GM12878 (cell line): ENCODE measurements around the gene PARS2. TPM values are rescaled to one million over a fixed set of nuclear protein-coding genes. Genes with fewer than 3 reads are reported as not detected.

Source experiments
- CBFB ChIP-seq: IDR thresholded peaks from 2 replicates; pipeline ENCODE4 v1.6.1; 2016; ENCODE audit warnings: antibody characterized with exemption, low read depth
- CREB1 ChIP-seq: IDR thresholded peaks from 2 replicates; pipeline ENCODE4 v1.6.1; 2012; ENCODE audit warnings: low read depth, mild to moderate bottlenecking, inconsistent platforms
- DPF2 ChIP-seq: fragments of 450-650 bp; IDR thresholded peaks from 2 replicates; pipeline ENCODE4 v1.6.1; 2017; ENCODE audit warnings: mild to moderate bottlenecking
- E2F8 ChIP-seq: fragments of 450-650 bp; IDR thresholded peaks from 2 replicates; pipeline ENCODE4 v1.6.1; 2018; ENCODE audit warnings: mild to moderate bottlenecking, low read depth, moderate library complexity; ENCODE audit not compliant: partially characterized antibody
- MEF2B ChIP-seq: fragments of 450-650 bp; IDR thresholded peaks from 2 replicates; pipeline ENCODE4 v1.6.1; 2018; ENCODE audit warnings: mild to moderate bottlenecking, moderate library complexity; ENCODE audit not compliant: partially characterized antibody, poor library complexity, severe bottlenecking
- MLLT1 ChIP-seq: fragments of 450-650 bp; IDR thresholded peaks from 2 replicates; pipeline ENCODE4 v1.6.1; 2016; ENCODE audit warnings: mild to moderate bottlenecking
- NKRF ChIP-seq: fragments of 450-650 bp; conservative IDR thresholded peaks from 2 replicates; pipeline ENCODE4 v1.6.1; 2017; ENCODE audit warnings: mild to moderate bottlenecking, moderate library complexity
- NR2C2 ChIP-seq: IDR thresholded peaks from 2 replicates; pipeline ENCODE4 v1.6.1; 2011; ENCODE audit warnings: borderline replicate concordance, low read depth; ENCODE audit not compliant: control insufficient read depth, insufficient read length
- PKNOX1 ChIP-seq: fragments of 450-650 bp; IDR thresholded peaks from 2 replicates; pipeline ENCODE4 v1.6.1; 2016; ENCODE audit warnings: mild to moderate bottlenecking
- RB1 ChIP-seq: fragments of 450-650 bp; formaldehyde crosslinking; IDR thresholded peaks from 2 replicates; pipeline ENCODE4 v1.6.1; 2017; ENCODE audit warnings: mild to moderate bottlenecking, borderline replicate concordance
- SMAD5 ChIP-seq: IDR thresholded peaks from 2 replicates; pipeline ENCODE4 v1.6.1; 2016; ENCODE audit warnings: antibody characterized with exemption, low read depth
- TCF12 ChIP-seq: IDR thresholded peaks from 2 replicates; pipeline ENCODE4 v1.6.1; 2011; ENCODE audit warnings: low read depth, mild to moderate bottlenecking, low read length
- USF1 ChIP-seq: IDR thresholded peaks from 2 replicates; pipeline ENCODE4 v1.6.1; 2011; ENCODE audit warnings: borderline replicate concordance, low read depth, mild to moderate bottlenecking, moderate library complexity, mixed read lengths, low read length; ENCODE audit not compliant: insufficient read depth; ENCODE audit errors: extremely low read length
- WRNIP1 ChIP-seq: IDR thresholded peaks from 2 replicates; pipeline ENCODE4 v1.6.1; 2011; ENCODE audit warnings: low read depth, low read length, improper control_type of control experiment, borderline replicate concordance
- ZBTB40 ChIP-seq: fragments of 450-650 bp; IDR thresholded peaks from 2 replicates; pipeline ENCODE4 v1.6.1; 2016; ENCODE audit warnings: mild to moderate bottlenecking, moderate library complexity, borderline replicate concordance
- polyA plus RNA-seq, 11 experiments: library from polyadenylated mRNA; depleted of rRNA in 4 of 11; unstranded in 6 of 11; stranded (reverse) in 5 of 11; fragments of >200 nt; fragmentation: Nextera tagmentation in 4 of 11; fragmentation: Illumina TruSeq in 1 of 11; extraction: Ambion mirVana in 4 of 11; extraction: Trizol in 1 of 11; gene quantifications; 1 replicate in 1 of 11; 2 replicates in 10 of 11; pipeline versions ENCODE4 v1.2.1 to v1.2.3, GENCODE V29; 2011 to 2016; ENCODE audit warnings: inconsistent platforms in 2 of 11, missing spikeins in 2 of 11, low read depth in 1 of 11
- total RNA-seq, 4 experiments: library from RNA; depleted of rRNA in 3 of 4; stranded (reverse); fragments of >200 nt in 3 of 4; fragmentation: Illumina TruSeq in 1 of 4; extraction: Trizol in 1 of 4; gene quantifications; 2 replicates each; pipeline versions ENCODE4 v1.2.1 to v1.2.3, GENCODE V29; 2013 to 2021

The PARS2 gene
- total and polyA plus RNA-seq, 10 of the 15 experiments (the other 5 are each of a cell fraction or from before 2014, with no cell fraction given): 3.7 to 12.2 (median 5.9) TPM

GRCh38 chr1:54764133-54764921, at the start of gene PARS2 (continued):
- TF ChIP-seq NKRF (peak; percentile 62), NR2C2 (no peak), PKNOX1 (peak; percentile 62), DPF2 (0 out of 2 replicates have a peak, but pooled peaks have one; percentile 48), MLLT1 (peak; percentile 44; the same call in 1 of the 2 replicates), CBFB (peak; percentile 48; the same call in 1 of the 2 replicates), WRNIP1 (no peak), ZBTB40 (peak; percentile 95), CREB1 (peak; percentile 73), SMAD5 (peak; percentile 45; the same call in 1 of the 2 replicates), USF1 (no peak), RB1 (peak; percentile 74), MEF2B (peak; percentile 42), E2F8 (peak; percentile 80), TCF12 (peak; percentile 5; the same call in 1 of the 2 replicates)
